H9 (cell line): ENCODE results near the gene OR10J4. TPM values are rescaled to one million over a fixed set of nuclear protein-coding genes. Genes with fewer than 3 reads are reported as not detected.

ENCODE experiments used
- DNase-seq: peaks from one replicate; pipeline ENCODE4 v3.0.0-alpha.2; 2017
- H2AFZ ChIP-seq: one replicate; pipeline ENCODE4 v1.6.1; 2013; ENCODE audit warnings: mild to moderate bottlenecking, low read length, control low read depth, moderate library complexity
- H2AK5ac ChIP-seq: 2 replicates; pipeline ENCODE4 v1.6.1; 2013; ENCODE audit warnings: low read length, control low read depth, mixed read lengths; ENCODE audit not compliant: insufficient read length
- H2BK120ac ChIP-seq: one replicate; pipeline ENCODE4 v1.6.1; 2013; ENCODE audit warnings: low read depth, mild to moderate bottlenecking, low read length, control low read depth, inconsistent platforms; ENCODE audit not compliant: poor library complexity, severe bottlenecking
- H2BK12ac ChIP-seq: 2 replicates; pipeline ENCODE4 v1.6.1; 2013; ENCODE audit warnings: low read length, control low read depth, mixed read lengths, low read depth; ENCODE audit not compliant: insufficient read length
- H2BK15ac ChIP-seq: 2 replicates; pipeline ENCODE4 v1.6.1; 2013; ENCODE audit warnings: low read depth, low read length, control low read depth
- H2BK20ac ChIP-seq: one replicate; pipeline ENCODE4 v1.6.1; 2013; ENCODE audit warnings: low read depth, mild to moderate bottlenecking, low read length, control low read depth, inconsistent platforms; ENCODE audit not compliant: poor library complexity, severe bottlenecking
- H2BK5ac ChIP-seq: 2 replicates; pipeline ENCODE4 v1.6.1; 2013; ENCODE audit warnings: low read length, control low read depth, mixed read lengths; ENCODE audit not compliant: insufficient read length
- H3K14ac ChIP-seq: 2 replicates; pipeline ENCODE4 v1.6.1; 2013; ENCODE audit warnings: low read length, control low read depth; ENCODE audit not compliant: insufficient read depth
- H3K18ac ChIP-seq: 2 replicates; pipeline ENCODE4 v1.6.1; 2013; ENCODE audit warnings: low read depth, mild to moderate bottlenecking, mixed read lengths, low read length, control low read depth; ENCODE audit not compliant: insufficient read length
- H3K23ac ChIP-seq: 2 replicates; pipeline ENCODE4 v1.6.1; 2013; ENCODE audit warnings: low read length, control low read depth, mixed read lengths, low read depth; ENCODE audit not compliant: insufficient read length
- H3K23me2 ChIP-seq: 2 replicates; pipeline ENCODE4 v1.6.1; 2013; ENCODE audit warnings: low read depth, mild to moderate bottlenecking, mixed read lengths, low read length, control low read depth; ENCODE audit not compliant: insufficient read length, poor library complexity, severe bottlenecking
- H3K27ac ChIP-seq: 2 replicates; pipeline ENCODE4 v1.5.1; 2013; ENCODE audit warnings: low read length, control low read depth, mixed read lengths, low read depth; ENCODE audit not compliant: insufficient read length
- H3K27me3 ChIP-seq: 2 replicates; pipeline ENCODE4 v1.6.1; 2013; ENCODE audit warnings: low read length, control low read depth, inconsistent platforms; ENCODE audit not compliant: insufficient read depth
- H3K4ac ChIP-seq: 2 replicates; pipeline ENCODE4 v1.6.1; 2013; ENCODE audit warnings: low read depth, mild to moderate bottlenecking, control low read depth, inconsistent platforms, low read length, moderate library complexity
- H3K4me1 ChIP-seq: 2 replicates; pipeline ENCODE4 v1.6.1; 2013; ENCODE audit warnings: low read length, control low read depth, inconsistent platforms; ENCODE audit not compliant: insufficient read depth
- H3K4me2 ChIP-seq: 2 replicates; pipeline ENCODE4 v1.6.1; 2013; ENCODE audit warnings: low read length, control low read depth, mixed read lengths; ENCODE audit not compliant: insufficient read length, insufficient read depth
- H3K56ac ChIP-seq: 2 replicates; pipeline ENCODE4 v1.6.1; 2013; ENCODE audit warnings: low read depth, mild to moderate bottlenecking, mixed read lengths, low read length, control low read depth; ENCODE audit not compliant: insufficient read length
- H3K79me1 ChIP-seq: 2 replicates; pipeline ENCODE4 v1.6.1; 2013; ENCODE audit warnings: low read depth, mild to moderate bottlenecking, moderate library complexity, low read length, control low read depth, inconsistent platforms; ENCODE audit not compliant: insufficient read depth, poor library complexity, severe bottlenecking
- H3K79me2 ChIP-seq: 2 replicates; pipeline ENCODE4 v1.6.1; 2013; ENCODE audit warnings: low read length, control low read depth, inconsistent platforms; ENCODE audit not compliant: insufficient read depth
- H3K9ac ChIP-seq: 2 replicates; pipeline ENCODE4 v1.6.1; 2013; ENCODE audit warnings: low read length, control low read depth, mixed read lengths; ENCODE audit not compliant: insufficient read length; ENCODE audit errors: extremely low read depth
- H3K9me3 ChIP-seq: one replicate; pipeline ENCODE4 v1.6.1; 2013; ENCODE audit warnings: low read depth, low read length, inconsistent platforms; ENCODE audit not compliant: control insufficient read depth
- H3T11ph ChIP-seq: one replicate; pipeline ENCODE4 v1.6.1; 2013; ENCODE audit warnings: mild to moderate bottlenecking, low read length, control low read depth, inconsistent platforms
- H4K20me1 ChIP-seq: one replicate; pipeline ENCODE4 v1.6.1; 2013; ENCODE audit not compliant: control insufficient read depth, insufficient read length, insufficient read depth
- H4K5ac ChIP-seq: 2 replicates; pipeline ENCODE4 v1.6.1; 2013; ENCODE audit warnings: low read depth, mild to moderate bottlenecking, mixed read lengths, low read length, control low read depth; ENCODE audit not compliant: insufficient read length
- H4K8ac ChIP-seq: replicated peaks from 2 replicates; pipeline ENCODE4 v1.6.1; 2013; ENCODE audit warnings: low read length, control low read depth, mixed read lengths, low read depth; ENCODE audit not compliant: insufficient read length
- H4K91ac ChIP-seq: 2 replicates; pipeline ENCODE4 v1.6.1; 2013; ENCODE audit warnings: low read depth, mild to moderate bottlenecking, moderate library complexity, mixed read lengths, low read length, control low read depth; ENCODE audit not compliant: insufficient read length
- H3K27ac Mint-ChIP-seq, 3 experiments: 2 replicates in 2 of 3; 3 replicates in 1 of 3; pipeline ENCODE4 v1.8.0; 2020 to 2021; ENCODE audit warnings: mixed read lengths in 3 of 3, mild to moderate bottlenecking in 1 of 3, moderate library complexity in 1 of 3
- H3K27me3 Mint-ChIP-seq: 2 replicates; pipeline ENCODE4 v1.8.0; 2021; ENCODE audit warnings: low read depth, mild to moderate bottlenecking, moderate library complexity, mixed read lengths
- H3K36me3 Mint-ChIP-seq, 3 experiments: 2 replicates in 2 of 3; 3 replicates in 1 of 3; pipeline ENCODE4 v1.8.0; 2020 to 2021; ENCODE audit warnings: low read depth in 3 of 3, mixed read lengths in 3 of 3; ENCODE audit not compliant: insufficient read depth in 1 of 3
- H3K4me1 Mint-ChIP-seq, 2 experiments: 2 replicates each; pipeline ENCODE4 v1.8.0; 2020; ENCODE audit warnings: mixed read lengths in 2 of 2
- H3K4me3 Mint-ChIP-seq, 2 experiments: 2 replicates in 1 of 2; 3 replicates in 1 of 2; pipeline ENCODE4 v1.8.0; 2020 to 2021; ENCODE audit warnings: mild to moderate bottlenecking in 2 of 2, mixed read lengths in 2 of 2, moderate library complexity in 1 of 2
- H3K9me3 Mint-ChIP-seq, 2 experiments: 2 replicates in 1 of 2; 3 replicates in 1 of 2; pipeline ENCODE4 v1.8.0; 2020; ENCODE audit warnings: mild to moderate bottlenecking in 2 of 2, mixed read lengths in 2 of 2, moderate library complexity in 1 of 2
- CTCF ChIP-seq: fragments of 200-600 bp; sonication (generic); conservative IDR thresholded peaks from 3 replicates; pipeline ENCODE4 v1.8.0; 2021; ENCODE audit warnings: antibody characterized with exemption, mild to moderate bottlenecking
- WGBS: extraction: QIAGEN DNeasy Blood & Tissue Kit; methylation state at CpG from one replicate; pipeline ENCODE4 v1.1.7; 2013; ENCODE audit warnings: missing lambda C conversion rate, low lambda C conversion rate, mixed read lengths; ENCODE audit not compliant: insufficient read length; ENCODE audit errors: extremely low coverage; 5-methylcytosine and 5-hydroxymethylcytosine counted together
- total RNA-seq: library from RNA; stranded (reverse); gene quantifications from 2 replicates; pipeline ENCODE4 v1.2.1, GENCODE V29; 2021

Gene OR10J4
- total RNA-seq, 1 experiment from 2014 or later = not detected

- no CpG with 5 or more reads among the region's 4 CpGs for WGBS
- H2BK5ac ChIP-seq = no peak overlapping the region
- H3T11ph ChIP-seq = no peak overlapping the region
- H2BK20ac ChIP-seq = no peak overlapping the region
- no peaks in the 10 kb centered on the region for H3K23me2 ChIP-seq
- H2BK12ac ChIP-seq = no peak overlapping the region
- no peaks in the 10 kb centered on the region for H3K27me3 ChIP-seq
- H3K27ac Mint-ChIP-seq = no peak overlapping the region
- no peak overlapping the region for H2BK15ac ChIP-seq
- H2AFZ ChIP-seq = no peak overlapping the region
- peaks cover 2 to 32% of the 10 kb centered on the region in 2 experiments; a peak in 3 of 5 replicates for H3K9me3 Mint-ChIP-seq
- H3K4me1 Mint-ChIP-seq = no peaks in the 10 kb centered on the region
- H3K4ac ChIP-seq = no peak overlapping the region
- DNase-seq = no peak
- H4K20me1 ChIP-seq = no peaks in the 10 kb centered on the region
- H3K27ac ChIP-seq = no peak overlapping the region
- H3K79me2 ChIP-seq = no peaks in the 10 kb centered on the region
- no peaks in the 10 kb centered on the region for H3K79me1 ChIP-seq
- H4K91ac ChIP-seq = no peak overlapping the region
- H3K9ac ChIP-seq = no peak overlapping the region
- H3K4me3 Mint-ChIP-seq = no peak overlapping the region
- no peak overlapping the region for H4K5ac ChIP-seq
- no peaks in the 10 kb centered on the region for H3K9me3 ChIP-seq
- H3K4me1 ChIP-seq = no peaks in the 10 kb centered on the region
- no peak overlapping the region for H3K23ac ChIP-seq
- peaks cover 0 to 22% (median 0%) of the 10 kb centered on the region in 3 experiments; a peak in 2 of 7 replicates for H3K36me3 Mint-ChIP-seq
- no peak overlapping the region for H3K4me2 ChIP-seq
- no peak for TF ChIP-seq CTCF
- H3K27me3 Mint-ChIP-seq = no peaks in the 10 kb centered on the region; the same call in 1 of the 2 replicates
- H2BK120ac ChIP-seq = no peak overlapping the region
- no peak overlapping the region for H4K8ac ChIP-seq
- no peak overlapping the region for H3K14ac ChIP-seq
- H3K18ac ChIP-seq = no peak overlapping the region
- no peak overlapping the region for H3K56ac ChIP-seq
- H2AK5ac ChIP-seq = no peak overlapping the region
Measured at GRCh38 chr1:159469921-159470533, 38.0 kb downstream of the OR10J4 start.
